Trophoblast cell (in vitro differentiated cells and primary cell): Measurements from ENCODE around the gene MX2.
"Not testable (repeated sequence)": the region's sequence is repeated elsewhere in the genome, so short reads cannot be mapped to it uniquely, and the experiment has no call there.

Source experiments
- DNase-seq, 2 donors: peaks; one replicate each; pipeline ENCODE4 v3.0.0-alpha.2; 2016
- H2AFZ ChIP-seq: 2 replicates; pipeline ENCODE4 v1.6.1; 2013; ENCODE audit warnings: low read length, moderate library complexity, mild to moderate bottlenecking; ENCODE audit not compliant: insufficient read depth, poor library complexity
- H2AK5ac ChIP-seq: 2 replicates; pipeline ENCODE4 v1.6.1; 2013; ENCODE audit warnings: mild to moderate bottlenecking, low read length
- H2BK120ac ChIP-seq: 2 replicates; pipeline ENCODE4 v1.6.1; 2013; ENCODE audit warnings: low read length, mild to moderate bottlenecking, moderate library complexity; ENCODE audit not compliant: insufficient read depth, poor library complexity
- H2BK12ac ChIP-seq: 2 replicates; pipeline ENCODE4 v1.6.1; 2013; ENCODE audit warnings: mild to moderate bottlenecking, low read length, moderate library complexity
- H2BK5ac ChIP-seq: 2 replicates; pipeline ENCODE4 v1.6.1; 2013; ENCODE audit warnings: low read length, low read depth, moderate library complexity, mild to moderate bottlenecking; ENCODE audit not compliant: poor library complexity
- H3K14ac ChIP-seq: 2 replicates; pipeline ENCODE4 v1.6.1; 2013; ENCODE audit warnings: mild to moderate bottlenecking, low read length
- H3K18ac ChIP-seq: 2 replicates; pipeline ENCODE4 v1.6.1; 2013; ENCODE audit warnings: mild to moderate bottlenecking, low read length
- H3K23ac ChIP-seq: 2 replicates; pipeline ENCODE4 v1.6.1; 2013; ENCODE audit warnings: low read length
- H3K27ac ChIP-seq: 2 replicates; pipeline ENCODE4 v1.5.1; 2013; ENCODE audit warnings: low read depth, mild to moderate bottlenecking, inconsistent platforms, low read length, moderate library complexity
- H3K27me3 ChIP-seq: 2 replicates; pipeline ENCODE4 v1.6.1; 2013; ENCODE audit warnings: inconsistent platforms, mild to moderate bottlenecking, low read length, moderate library complexity; ENCODE audit not compliant: insufficient read depth
- H3K36me3 ChIP-seq, 2 experiments: 1 replicate in 1 of 2; 2 replicates in 1 of 2; pipeline ENCODE4 v1.6.1; 2013; ENCODE audit warnings: low read length in 2 of 2, mild to moderate bottlenecking in 2 of 2, moderate library complexity in 1 of 2; ENCODE audit not compliant: insufficient read depth in 2 of 2, control insufficient read depth in 1 of 2
- H3K4ac ChIP-seq: 2 replicates; pipeline ENCODE4 v1.6.1; 2013; ENCODE audit warnings: low read depth, mild to moderate bottlenecking, low read length, moderate library complexity
- H3K4me1 ChIP-seq, 2 experiments: 1 replicate in 1 of 2; 2 replicates in 1 of 2; pipeline ENCODE4 v1.6.1; 2013; ENCODE audit warnings: low read length in 2 of 2, mild to moderate bottlenecking in 2 of 2, moderate library complexity in 1 of 2; ENCODE audit not compliant: insufficient read depth in 2 of 2, control insufficient read depth in 1 of 2
- H3K4me2 ChIP-seq: 2 replicates; pipeline ENCODE4 v1.6.1; 2013; ENCODE audit warnings: inconsistent platforms, mild to moderate bottlenecking, low read length, moderate library complexity
- H3K4me3 ChIP-seq: 2 replicates; pipeline ENCODE4 v1.5.1; 2013; ENCODE audit warnings: mild to moderate bottlenecking, low read depth, low read length, inconsistent platforms
- H3K79me1 ChIP-seq: one replicate; pipeline ENCODE4 v1.6.1; 2013; ENCODE audit warnings: low read length
- H3K79me2 ChIP-seq: 2 replicates; pipeline ENCODE4 v1.6.1; 2013; ENCODE audit warnings: low read length, mild to moderate bottlenecking; ENCODE audit not compliant: control insufficient read depth, insufficient read depth, poor library complexity
- H3K9ac ChIP-seq: 2 replicates; pipeline ENCODE4 v1.6.1; 2013; ENCODE audit warnings: mild to moderate bottlenecking, low read length
- H3K9me3 ChIP-seq: 2 replicates; pipeline ENCODE4 v1.6.1; 2013; ENCODE audit warnings: low read depth, mild to moderate bottlenecking, control low read depth, inconsistent platforms, low read length; ENCODE audit not compliant: insufficient read depth
- H4K12ac ChIP-seq: 2 replicates; pipeline ENCODE4 v1.6.1; 2013; ENCODE audit warnings: low read depth, mild to moderate bottlenecking, low read length, moderate library complexity
- H4K8ac ChIP-seq: 2 replicates; pipeline ENCODE4 v1.6.1; 2013; ENCODE audit warnings: low read depth, mild to moderate bottlenecking, low read length, moderate library complexity
- H4K91ac ChIP-seq: one replicate; pipeline ENCODE4 v1.6.1; 2013; ENCODE audit warnings: low read depth, mild to moderate bottlenecking, low read length, moderate library complexity
- WGBS: extraction: QIAGEN DNeasy Blood & Tissue Kit; methylation state at CpG from one replicate; pipeline ENCODE4 v1.1.7; 2013; ENCODE audit warnings: missing lambda C conversion rate; ENCODE audit not compliant: insufficient read length, insufficient coverage; ENCODE audit errors: extremely low coverage; 5-methylcytosine and 5-hydroxymethylcytosine counted together

MX2 gene

GRCh38 chr21:41410361-41410760 is 48.5 kb downstream of the MX2 start:
- Histone ChIP-seq H3K23ac (no peak overlapping the region), H3K79me2 (no peaks in the 10 kb centered on the region), H2BK120ac (no peak overlapping the region), H3K79me1 (no peaks in the 10 kb centered on the region), H4K8ac (no peak overlapping the region), H3K27me3 (peaks cover under 1% of the 10 kb centered on the region), H3K4me3 (no peak overlapping the region), H2AFZ (no peak overlapping the region), H3K4me2 (no peak overlapping the region), H3K14ac (no peak overlapping the region), H3K18ac (no peak overlapping the region), H2AK5ac (no peak overlapping the region), H2BK5ac (no peak overlapping the region), H3K27ac (no peak overlapping the region), H3K9ac (no peak overlapping the region), H4K12ac (no peak overlapping the region), H3K4ac (no peak overlapping the region), H4K91ac (no peak overlapping the region), H3K36me3 (no peaks in the 10 kb centered on the region), H2BK12ac (no peak overlapping the region), H3K4me1 (no peaks in the 10 kb centered on the region), H3K9me3 (peaks cover 1% of the 10 kb centered on the region)
- WGBS = no CpG with 5 or more reads among the region's 1 CpG
- DNase-seq = no peak

GRCh38 chr21:41410767-41411448 is 49.1 kb downstream of the MX2 start:
- H3K79me1 ChIP-seq = no peaks in the 10 kb centered on the region
- H3K27me3 ChIP-seq = no peaks in the 10 kb centered on the region
- H3K27ac ChIP-seq = no peak overlapping the region
- no peak overlapping the region for H3K14ac ChIP-seq
- H3K9me3 ChIP-seq = peaks cover 1% of the 10 kb centered on the region
- H3K4me2 ChIP-seq = no peak overlapping the region
- no peaks in the 10 kb centered on the region for H3K79me2 ChIP-seq
- H2BK5ac ChIP-seq = no peak overlapping the region
- H3K9ac ChIP-seq = no peak overlapping the region
- no peak overlapping the region for H4K91ac ChIP-seq
- H2BK12ac ChIP-seq = no peak overlapping the region
- H2AFZ ChIP-seq = no peak overlapping the region
- WGBS = no CpG with 5 or more reads among the region's 5 CpGs
- H3K4me1 ChIP-seq = no peaks in the 10 kb centered on the region
- no peak overlapping the region for H4K12ac ChIP-seq
- H3K4me3 ChIP-seq = no peak overlapping the region
- no peak overlapping the region for H2AK5ac ChIP-seq
- no peaks in the 10 kb centered on the region for H3K36me3 ChIP-seq
- H3K18ac ChIP-seq = no peak overlapping the region
- no peak overlapping the region for H3K23ac ChIP-seq
- DNase-seq = peak; percentile 11 to 12
- no peak overlapping the region for H4K8ac ChIP-seq
- H2BK120ac ChIP-seq = no peak overlapping the region
- H3K4ac ChIP-seq = no peak overlapping the region

- Histone ChIP-seq H3K4me3 (no peak overlapping the region), H2BK12ac (no peak overlapping the region), H3K27me3 (no peaks in the 10 kb centered on the region), H4K12ac (no peak overlapping the region), H2AK5ac (no peak overlapping the region), H3K4me1 (no peaks in the 10 kb centered on the region), H2BK120ac (no peak overlapping the region), H3K4me2 (no peak overlapping the region), H3K27ac (no peak overlapping the region), H3K79me2 (no peaks in the 10 kb centered on the region), H3K79me1 (no peaks in the 10 kb centered on the region), H4K91ac (no peak overlapping the region), H3K18ac (no peak overlapping the region), H4K8ac (no peak overlapping the region), H3K9me3 (no peaks in the 10 kb centered on the region), H2AFZ (no peak overlapping the region), H3K23ac (no peak overlapping the region), H2BK5ac (no peak overlapping the region), H3K9ac (no peak overlapping the region), H3K14ac (no peak overlapping the region), H3K36me3 (no peaks in the 10 kb centered on the region), H3K4ac (no peak overlapping the region)
- WGBS = no CpG with 5 or more reads among the region's 5 CpGs
- peak; percentile 11 to 34 for DNase-seq
These were observed 49.7 kb downstream of the MX2 start for GRCh38 chr21:41411449-41412089.

GRCh38 chr21:41417505-41417904 is 55.7 kb downstream of the MX2 start:
- not testable (repeated sequence) for H3K4me1 ChIP-seq, H3K36me3 ChIP-seq, H3K4me2 ChIP-seq, H4K8ac ChIP-seq, H3K9ac ChIP-seq, H2AK5ac ChIP-seq, H4K91ac ChIP-seq, DNase-seq, H3K79me2 ChIP-seq, H2BK5ac ChIP-seq, H3K18ac ChIP-seq, H3K23ac ChIP-seq, H3K9me3 ChIP-seq, H3K27ac ChIP-seq, H3K4me3 ChIP-seq, H3K79me1 ChIP-seq, H3K27me3 ChIP-seq, H3K4ac ChIP-seq, H2BK120ac ChIP-seq, H4K12ac ChIP-seq, H3K14ac ChIP-seq, H2BK12ac ChIP-seq, H2AFZ ChIP-seq
- whole genome bisulfite sequencing = no CpG with 5 or more reads among the region's 2 CpGs
